OCI-LY1 (cell line): ENCODE data around the gene EXPH5.

Source experiments
- H2AFZ ChIP-seq: fragments of 200-600 bp; sonication (generic), shearing (Covaris generic); 2 replicates; pipeline ENCODE4 v1.6.0; 2014; ENCODE audit warnings: antibody characterized with exemption, mild to moderate bottlenecking, low read length
- H3F3A ChIP-seq: fragments of 200-600 bp; sonication (generic), shearing (Covaris generic); 2 replicates; pipeline ENCODE4 v1.6.0; 2014; ENCODE audit warnings: mild to moderate bottlenecking, antibody characterized with exemption, low read length, moderate library complexity; ENCODE audit not compliant: insufficient read depth
- H3K27ac ChIP-seq: fragments of 200-600 bp; sonication (generic); 2 replicates; pipeline ENCODE4 v1.5.1; 2014; ENCODE audit warnings: low read length, mixed run types, mild to moderate bottlenecking, low read depth; ENCODE audit not compliant: poor library complexity, severe bottlenecking
- H3K27me3 ChIP-seq: fragments of 200-600 bp; sonication (generic); 2 replicates; pipeline ENCODE4 v1.6.0; 2014; ENCODE audit warnings: antibody characterized with exemption, mild to moderate bottlenecking, low read length, moderate library complexity; ENCODE audit not compliant: insufficient read depth
- H3K36me3 ChIP-seq: fragments of 200-600 bp; sonication (generic); 2 replicates; pipeline ENCODE4 v1.6.1; 2014; ENCODE audit warnings: mild to moderate bottlenecking, antibody characterized with exemption, low read length, moderate library complexity, mixed read lengths; ENCODE audit not compliant: insufficient read depth
- H3K4me1 ChIP-seq: fragments of 200-600 bp; sonication (generic); 2 replicates; pipeline ENCODE4 v1.5.1; 2014; ENCODE audit warnings: mild to moderate bottlenecking, low read length, moderate library complexity; ENCODE audit not compliant: insufficient read depth, severe bottlenecking
- H3K4me2 ChIP-seq: fragments of 200-600 bp; sonication (generic), shearing (Covaris generic); 2 replicates; pipeline ENCODE4 v1.6.1; 2014; ENCODE audit warnings: low read length
- H3K4me3 ChIP-seq: fragments of 200-600 bp; sonication (generic); 2 replicates; pipeline ENCODE4 v1.5.1; 2014; ENCODE audit warnings: low read length, low read depth, mild to moderate bottlenecking, mixed read lengths; ENCODE audit not compliant: poor library complexity, severe bottlenecking
- H3K79me2 ChIP-seq: fragments of 200-600 bp; shearing (Covaris generic); 2 replicates; pipeline ENCODE4 v1.6.1; 2016; ENCODE audit warnings: mixed run types, low read length, mixed read lengths; ENCODE audit not compliant: insufficient read depth
- H3K9ac ChIP-seq: fragments of 200-600 bp; sonication (generic), shearing (Covaris generic); 2 replicates; pipeline ENCODE4 v1.6.1; 2014; ENCODE audit warnings: mild to moderate bottlenecking, low read length, mixed read lengths
- H3K9me2 ChIP-seq: fragments of 200-600 bp; sonication (generic), shearing (Covaris generic); 2 replicates; pipeline ENCODE4 v1.6.1; 2014; ENCODE audit warnings: low read depth, mild to moderate bottlenecking, low read length, mixed read lengths
- H3K9me3 ChIP-seq: fragments of 200-600 bp; shearing (Covaris generic); 2 replicates; pipeline ENCODE4 v1.6.1; 2014; ENCODE audit warnings: low read length, mixed read lengths
- H4K20me1 ChIP-seq: fragments of 200-600 bp; sonication (generic), shearing (Covaris generic); 2 replicates; pipeline ENCODE4 v1.6.0; 2016; ENCODE audit warnings: mild to moderate bottlenecking, low read length; ENCODE audit not compliant: insufficient read depth
- CTCF ChIP-seq: fragments of 200-600 bp; sonication (generic), shearing (Covaris generic); IDR thresholded peaks from 2 replicates; pipeline ENCODE4 v1.5.1; 2017; ENCODE audit warnings: mild to moderate bottlenecking, antibody characterized with exemption, low read length, moderate library complexity, mixed read lengths
- EZH2 ChIP-seq: fragments of 200-600 bp; sonication (generic), shearing (Covaris generic); IDR thresholded peaks from 2 replicates; pipeline ENCODE4 v1.8.0; 2017; ENCODE audit warnings: borderline replicate concordance, mixed run types, mild to moderate bottlenecking, antibody characterized with exemption, low read length, moderate library complexity, mixed read lengths

EXPH5 gene

DNA sequence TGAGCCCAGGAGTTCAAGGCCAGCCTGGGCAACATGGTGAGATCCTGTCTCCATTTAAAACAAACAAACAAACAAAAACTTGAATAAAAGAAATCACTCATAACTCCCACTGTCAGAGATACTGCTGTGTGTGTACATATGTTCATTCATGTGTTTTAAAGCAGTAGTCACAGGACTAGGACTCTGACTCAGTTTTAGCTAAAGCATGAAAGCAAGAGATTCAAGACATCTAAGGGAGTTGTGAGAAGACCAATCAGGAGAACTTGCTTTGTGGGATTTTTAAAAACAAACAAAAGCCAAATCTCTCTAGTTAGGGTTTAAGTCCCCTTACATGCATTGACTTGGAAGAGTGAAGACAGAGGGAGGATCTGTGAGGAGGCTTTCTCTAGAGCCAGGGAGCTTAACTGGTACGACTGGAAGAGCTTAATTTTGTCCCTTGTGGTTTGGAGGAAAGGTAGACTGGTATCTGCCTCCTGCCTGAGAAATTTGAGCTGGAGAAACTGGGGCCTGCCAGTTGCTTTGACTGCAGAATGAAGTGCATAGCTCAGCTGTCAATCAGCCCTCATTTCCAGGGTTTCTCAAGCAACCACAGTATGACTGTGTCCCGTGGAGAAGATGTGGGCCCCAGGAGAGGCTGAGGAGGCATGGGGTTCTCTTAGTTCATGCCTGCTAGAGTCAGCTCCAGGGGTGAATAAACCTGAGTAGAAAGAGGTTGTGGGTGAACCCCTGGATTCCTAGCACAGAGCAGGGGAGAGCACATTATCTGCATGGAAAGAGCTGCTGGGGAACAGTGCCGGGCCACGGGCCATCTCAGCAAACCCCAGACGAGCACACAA, 30.6 kb downstream of the EXPH5 start:
- Histone ChIP-seq H3K27ac (no peak overlapping the region), H3K4me1 (no peaks in the 10 kb centered on the region), H3K9me2 (no peaks in the 10 kb centered on the region), H4K20me1 (no peaks in the 10 kb centered on the region), H3K4me3 (no peak overlapping the region), H3F3A (no peaks in the 10 kb centered on the region), H3K27me3 (no peaks in the 10 kb centered on the region), H3K36me3 (no peaks in the 10 kb centered on the region), H3K9me3 (no peaks in the 10 kb centered on the region), H3K79me2 (no peaks in the 10 kb centered on the region), H2AFZ (no peak overlapping the region), H3K4me2 (no peak overlapping the region), H3K9ac (no peak overlapping the region)
- TF ChIP-seq CTCF (no peak), EZH2 (no peak)

DNA sequence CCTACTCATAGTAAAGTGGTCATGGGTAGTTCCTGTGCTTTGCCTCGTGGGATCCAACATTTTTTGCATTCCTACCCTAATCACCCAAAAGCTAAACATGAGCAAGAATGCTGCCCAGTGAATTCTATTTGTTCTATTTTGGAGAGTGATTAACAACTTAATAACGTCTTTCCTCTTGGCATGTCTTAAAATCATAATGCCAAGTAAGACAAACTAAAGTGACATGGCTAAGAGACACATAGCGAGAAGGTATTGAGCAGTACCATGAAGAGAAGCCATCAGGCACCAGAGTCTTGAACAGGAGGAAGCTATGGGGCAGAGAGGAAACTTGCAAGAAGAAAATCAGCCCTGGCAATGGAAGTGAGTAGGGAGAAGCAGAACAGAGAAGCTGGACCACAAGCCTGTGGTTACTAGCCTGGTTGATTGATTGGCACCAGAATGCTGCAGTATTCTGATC, 32.0 kb downstream of the EXPH5 start:
- H3K27me3 ChIP-seq: no peaks in the 10 kb centered on the region
- no peaks in the 10 kb centered on the region for H3K36me3 ChIP-seq
- no peak overlapping the region for H3K4me2 ChIP-seq
- no peaks in the 10 kb centered on the region for H3K4me1 ChIP-seq
- no peaks in the 10 kb centered on the region for H3K79me2 ChIP-seq
- no peaks in the 10 kb centered on the region for H4K20me1 ChIP-seq
- H3K27ac ChIP-seq: no peak overlapping the region
- no peak overlapping the region for H3K9ac ChIP-seq
- TF ChIP-seq EZH2: no peak
- TF ChIP-seq CTCF: no peak
- no peaks in the 10 kb centered on the region for H3F3A ChIP-seq
- H3K9me3 ChIP-seq: no peaks in the 10 kb centered on the region
- H3K9me2 ChIP-seq: no peaks in the 10 kb centered on the region
- H2AFZ ChIP-seq: no peak overlapping the region
- no peak overlapping the region for H3K4me3 ChIP-seq

DNA sequence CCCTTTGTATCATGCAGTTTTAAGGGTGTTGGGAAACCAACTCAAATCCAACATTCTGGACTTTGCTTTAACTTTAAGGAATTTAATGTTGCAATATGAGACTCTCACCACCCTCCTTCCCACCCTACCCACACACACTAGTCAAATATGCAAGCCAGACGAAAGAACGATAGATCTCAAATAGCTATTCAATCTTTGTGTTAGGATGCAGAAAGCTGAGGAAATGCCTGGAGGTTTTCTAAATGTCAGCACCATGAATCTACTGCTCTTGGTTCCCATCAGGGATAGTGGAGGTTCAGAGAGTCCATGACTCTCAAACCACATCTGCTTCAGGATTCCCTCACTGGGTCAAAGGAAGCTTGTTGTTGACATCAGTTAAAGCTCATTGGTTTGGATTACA, 33.7 kb downstream of the EXPH5 start:
- no peaks in the 10 kb centered on the region for H3K36me3 ChIP-seq
- no peaks in the 10 kb centered on the region for H3K27me3 ChIP-seq
- H4K20me1 ChIP-seq: no peaks in the 10 kb centered on the region
- no peak overlapping the region for H3K9ac ChIP-seq
- no peak overlapping the region for H2AFZ ChIP-seq
- no peaks in the 10 kb centered on the region for H3K9me2 ChIP-seq
- H3K9me3 ChIP-seq: no peaks in the 10 kb centered on the region
- H3K79me2 ChIP-seq: no peaks in the 10 kb centered on the region
- no peaks in the 10 kb centered on the region for H3K4me1 ChIP-seq
- no peaks in the 10 kb centered on the region for H3F3A ChIP-seq
- H3K4me2 ChIP-seq: no peak overlapping the region
- TF ChIP-seq CTCF: no peak
- TF ChIP-seq EZH2: no peak
- H3K27ac ChIP-seq: no peak overlapping the region
- no peak overlapping the region for H3K4me3 ChIP-seq
